Retinal pigment epithelial cell (primary cell): ENCODE results near the gene ADAM12.

Experiments
- DNase-seq: peaks from one replicate; pipeline ENCODE4 v3.0.0-alpha.2; 2010; ENCODE audit warnings: low read depth
- H3K4me3 ChIP-seq: 2 replicates; pipeline ENCODE4 v1.5.1; 2011; ENCODE audit warnings: mild to moderate bottlenecking, low read length, control low read depth, moderate library complexity
- TF ChIP-seq, protein P1 (sequence below): conservative IDR thresholded peaks from 2 replicates; pipeline ENCODE4 v1.5.1; 2011; ENCODE audit warnings: low read depth, low read length, control low read depth, inconsistent platforms

Gene ADAM12

DNA sequence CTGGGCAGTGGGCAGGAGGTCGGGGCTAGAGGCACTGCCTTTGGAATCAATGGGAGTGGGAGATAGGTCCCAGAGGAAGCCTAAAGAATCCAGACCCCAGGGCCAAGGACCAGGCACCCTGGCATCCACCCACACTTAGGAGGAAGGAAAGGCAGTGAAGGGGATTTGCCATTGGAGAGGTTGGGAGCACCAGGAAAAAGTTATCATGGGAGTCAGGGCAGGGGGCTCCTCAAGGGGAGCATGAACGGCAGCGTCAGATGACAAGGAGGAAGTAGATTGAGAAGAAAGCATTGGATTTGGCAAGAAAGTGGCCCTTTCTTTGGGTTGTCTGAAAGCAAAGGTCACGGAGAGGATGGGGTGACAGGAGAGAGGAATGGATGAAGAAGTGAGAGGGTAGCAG lies 142.8 kb downstream of the ADAM12 start:
- no peak for DNase-seq
- H3K4me3 ChIP-seq, result no peak overlapping the region
- TF ChIP-seq, protein P1, sequence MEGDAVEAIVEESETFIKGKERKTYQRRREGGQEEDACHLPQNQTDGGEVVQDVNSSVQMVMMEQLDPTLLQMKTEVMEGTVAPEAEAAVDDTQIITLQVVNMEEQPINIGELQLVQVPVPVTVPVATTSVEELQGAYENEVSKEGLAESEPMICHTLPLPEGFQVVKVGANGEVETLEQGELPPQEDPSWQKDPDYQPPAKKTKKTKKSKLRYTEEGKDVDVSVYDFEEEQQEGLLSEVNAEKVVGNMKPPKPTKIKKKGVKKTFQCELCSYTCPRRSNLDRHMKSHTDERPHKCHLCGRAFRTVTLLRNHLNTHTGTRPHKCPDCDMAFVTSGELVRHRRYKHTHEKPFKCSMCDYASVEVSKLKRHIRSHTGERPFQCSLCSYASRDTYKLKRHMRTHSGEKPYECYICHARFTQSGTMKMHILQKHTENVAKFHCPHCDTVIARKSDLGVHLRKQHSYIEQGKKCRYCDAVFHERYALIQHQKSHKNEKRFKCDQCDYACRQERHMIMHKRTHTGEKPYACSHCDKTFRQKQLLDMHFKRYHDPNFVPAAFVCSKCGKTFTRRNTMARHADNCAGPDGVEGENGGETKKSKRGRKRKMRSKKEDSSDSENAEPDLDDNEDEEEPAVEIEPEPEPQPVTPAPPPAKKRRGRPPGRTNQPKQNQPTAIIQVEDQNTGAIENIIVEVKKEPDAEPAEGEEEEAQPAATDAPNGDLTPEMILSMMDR, result no peak

DNA sequence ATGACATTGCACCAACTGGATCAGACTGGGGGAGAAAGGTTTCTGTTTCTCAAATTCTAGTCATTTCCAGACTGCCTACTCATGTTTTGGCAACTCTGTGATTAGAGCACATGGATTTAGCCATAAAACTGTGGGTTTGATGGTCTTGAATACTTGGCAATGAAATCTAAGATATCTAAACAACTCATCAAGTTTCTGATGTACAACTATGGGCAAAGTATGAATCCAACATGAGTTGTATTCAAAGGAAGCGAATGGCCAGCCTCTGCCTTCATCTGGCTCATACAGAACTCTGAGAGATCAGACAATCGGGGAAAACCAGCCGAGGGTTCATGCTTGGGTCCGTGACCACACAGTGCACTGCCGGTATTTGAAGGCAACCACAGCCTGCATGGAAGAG lies 144.3 kb downstream of the ADAM12 start:
- TF ChIP-seq, protein P1, result no peak
- DNase-seq, result no peak
- H3K4me3 ChIP-seq, result no peak overlapping the region

DNA sequence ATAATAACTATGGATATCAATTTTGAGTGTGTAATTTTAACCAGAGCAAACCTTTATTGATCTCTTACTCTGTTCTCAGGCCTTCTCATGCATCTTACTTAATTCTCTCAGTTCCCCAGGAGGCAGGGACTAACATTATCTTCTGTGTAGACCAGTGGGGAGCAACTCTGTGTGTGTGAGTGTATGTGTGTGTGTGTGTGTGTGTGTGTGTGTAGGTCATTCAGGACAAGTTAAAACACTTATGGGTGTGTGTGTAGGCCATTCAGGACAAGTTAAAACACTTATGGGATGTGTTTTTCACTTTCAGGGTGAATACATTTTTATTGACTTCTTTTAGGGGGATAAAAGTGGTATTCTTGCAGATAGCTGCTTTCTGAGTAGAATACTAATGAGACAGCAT lies 145.0 kb downstream of the ADAM12 start:
- DNase-seq, result no peak
- H3K4me3 ChIP-seq, result no peak overlapping the region
- TF ChIP-seq, protein P1, result no peak

- DNase-seq, result no peak
- H3K4me3 ChIP-seq, result no peak overlapping the region
- TF ChIP-seq, protein P1, result no peak
Observed at GRCh38 chr10:126242397-126243260, 145.6 kb downstream of the ADAM12 start.

DNA sequence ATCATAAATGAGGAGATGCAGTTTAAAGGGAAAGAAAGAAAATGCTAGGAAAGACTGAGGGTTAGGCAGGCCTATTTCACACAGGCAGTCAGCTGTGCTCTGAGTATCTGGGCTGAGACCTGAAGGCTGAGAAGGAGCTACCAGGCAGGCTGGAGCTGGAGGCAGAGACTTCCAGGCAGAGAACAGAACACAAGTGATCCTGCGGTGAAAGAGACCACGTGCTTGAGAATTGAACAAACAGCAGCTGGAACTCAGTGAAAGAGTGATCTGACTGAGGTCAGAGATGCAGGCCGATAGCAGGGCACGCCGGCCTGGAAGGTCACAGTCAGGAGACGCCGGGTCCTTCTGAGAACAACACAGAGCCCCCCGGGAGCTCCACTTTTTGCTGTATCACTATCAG lies 147.8 kb downstream of the ADAM12 start:
- TF ChIP-seq, protein P1, result no peak
- no peak overlapping the region for H3K4me3 ChIP-seq
- no peak for DNase-seq

DNA sequence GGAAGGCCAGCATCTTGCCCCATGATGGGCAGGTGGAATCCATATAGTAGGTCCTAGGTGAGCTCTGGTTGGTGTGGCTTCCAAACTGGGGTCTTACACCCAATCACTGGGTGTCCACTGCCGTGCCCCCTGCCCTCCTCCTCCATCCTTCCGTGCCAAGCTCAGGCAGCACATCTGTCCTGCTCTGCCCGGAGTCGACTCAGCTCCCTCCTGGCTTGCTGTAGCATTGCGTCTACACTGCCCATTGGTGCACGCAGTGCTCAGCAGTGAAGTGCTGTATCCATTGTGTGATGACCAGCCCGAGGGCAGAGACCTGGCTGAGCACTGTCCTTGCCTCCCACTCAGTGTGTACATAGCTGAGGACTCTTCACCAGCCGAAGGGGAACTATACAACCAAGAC lies 148.4 kb downstream of the ADAM12 start:
- TF ChIP-seq, protein P1, result no peak
- no peak overlapping the region for H3K4me3 ChIP-seq
- DNase-seq, result no peak
